Kidney (tissue), 14 donors: ENCODE results near the gene LDLRAD3. TPM values are rescaled to one million over a fixed set of nuclear protein-coding genes. Genes with fewer than 3 reads are reported as not detected.
A peak's percentile ranks its signal among the peaks of the same experiment; 100 is the strongest.

Experiments
- DNase-seq, 5 donors: peaks; one replicate each; pipeline ENCODE4 v3.0.0-alpha.2; 2013 to 2020
- FAIRE-seq: peaks from 2 replicates; lab custom pipeline; 2012; peaks lifted over from hg19 to GRCh38; lab: Jason Lieb, UNC
- H3K27ac ChIP-seq, 2 donors: one replicate each; pipeline ENCODE4 v1.7.0; 2013; ENCODE audit warnings: low read depth in 2 of 2, low read length in 2 of 2, inconsistent platforms in 1 of 2
- H3K27me3 ChIP-seq: one replicate; pipeline ENCODE4 v1.7.1; 2013; ENCODE audit warnings: low read length, inconsistent platforms; ENCODE audit not compliant: control insufficient read depth, insufficient read depth
- H3K36me3 ChIP-seq, 3 donors: one replicate each; pipeline versions ENCODE4 v1.7.0 to v1.7.1; 2013; ENCODE audit warnings: low read length in 3 of 3, control low read depth in 1 of 3, inconsistent platforms in 1 of 3; ENCODE audit not compliant: insufficient read depth in 3 of 3, control insufficient read depth in 2 of 3
- H3K4me1 ChIP-seq, 3 donors: one replicate each; pipeline versions ENCODE4 v1.7.0 to v1.7.1; 2013; ENCODE audit warnings: low read length in 3 of 3, inconsistent platforms in 1 of 3, low read depth in 1 of 3; ENCODE audit not compliant: control insufficient read depth in 2 of 3, insufficient read depth in 2 of 3
- H3K4me3 ChIP-seq, 3 donors: one replicate each; pipeline versions ENCODE4 v1.7.0 to v1.8.1; 2013; ENCODE audit warnings: low read length in 3 of 3, control low read depth in 1 of 3, inconsistent platforms in 1 of 3
- H3K9ac ChIP-seq, 3 donors: one replicate each; pipeline versions ENCODE4 v1.7.0 to v1.7.1; 2013; ENCODE audit warnings: low read length in 3 of 3, control low read depth in 1 of 3, inconsistent platforms in 1 of 3
- H3K9me3 ChIP-seq, 3 donors: one replicate each; pipeline versions ENCODE4 v1.7.0 to v1.7.1; 2013; ENCODE audit warnings: low read length in 3 of 3, control low read depth in 1 of 3, inconsistent platforms in 1 of 3; ENCODE audit not compliant: control insufficient read depth in 2 of 3, insufficient read depth in 1 of 3
- intact Hi-C: fragments of 100-400 bp; cut with DNase I; formaldehyde crosslinking; loops from one replicate; pipeline ENCODE4 v1.11.1; 2022
- polyA plus RNA-seq: library from polyadenylated mRNA; stranded (reverse); fragments of 350-450 nt; fragmentation: Illumina TruSeq; extraction: RNeasy Lipid Tissue Mini Kit (QIAGEN cat#74804); gene quantifications from one replicate; pipeline ENCODE4 v1.2.3, GENCODE V29; 2014; ENCODE audit warnings: low read depth, low replicate concordance; ENCODE audit not compliant: insufficient read depth
- total RNA-seq: library from RNA; stranded (reverse); fragmentation: NEBNext Ultra II Directional; extraction: Animal tissue kit (Norgen Biotek cat#: 25700); gene quantifications from one replicate; pipeline ENCODE4 v1.2.1, GENCODE V29; 2021
- TF ChIP-seq, protein P1 (sequence below): IDR thresholded peaks from 3 replicates; pipeline ENCODE4 v1.5.1; 2012; ENCODE audit warnings: mild to moderate bottlenecking, moderate library complexity, borderline replicate concordance; ENCODE audit not compliant: insufficient read depth; ENCODE audit errors: extremely low read depth
- donor health status: control.
- donor health status: control.
- donor health status: control.
- donor health status: control.
- donor health status: control.
- donor health status: DM: yes; HTN: yes; CAD: no.
- donor health status: Normal renal cell carcinoma (clear cell type).

LDLRAD3 gene
- total and polyA plus RNA-seq, 2 donors from 2014 or later = 1.2 to 14.2 TPM

DNA sequence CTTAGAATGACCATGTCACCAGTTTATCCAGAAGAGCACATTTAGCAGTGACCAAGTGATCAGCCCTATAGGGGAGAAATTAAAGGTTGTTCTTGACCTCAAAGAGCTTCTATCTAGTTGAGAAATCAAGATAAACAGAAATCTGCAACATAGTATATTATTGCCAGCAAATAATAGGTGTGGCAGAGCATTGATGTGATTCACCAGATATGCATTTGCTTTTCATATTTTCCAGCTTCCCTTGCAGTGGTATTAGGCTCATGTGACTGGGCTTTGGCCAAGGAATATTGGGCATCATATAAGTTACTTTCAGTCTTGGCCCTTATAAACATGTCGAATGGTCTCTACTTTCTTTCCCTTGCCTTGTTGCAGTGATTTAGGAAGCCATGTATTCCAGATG is 310.9 kb downstream of the LDLRAD3 start:
- intact Hi-C loops = no loop called here
- Histone ChIP-seq H3K4me3 (no peak overlapping the region), H3K27ac (no peak overlapping the region), H3K27me3 (no peaks in the 10 kb centered on the region), H3K4me1 (peaks cover 0 to 4% (median 0%) of the 10 kb centered on the region in 3 donors), H3K9me3 (peaks cover 0 to 5% (median 0%) of the 10 kb centered on the region in 3 donors), H3K36me3 (no peaks in the 10 kb centered on the region), H3K9ac (no peak overlapping the region)
- no peak for DNase-seq
- TF ChIP-seq, protein P1, sequence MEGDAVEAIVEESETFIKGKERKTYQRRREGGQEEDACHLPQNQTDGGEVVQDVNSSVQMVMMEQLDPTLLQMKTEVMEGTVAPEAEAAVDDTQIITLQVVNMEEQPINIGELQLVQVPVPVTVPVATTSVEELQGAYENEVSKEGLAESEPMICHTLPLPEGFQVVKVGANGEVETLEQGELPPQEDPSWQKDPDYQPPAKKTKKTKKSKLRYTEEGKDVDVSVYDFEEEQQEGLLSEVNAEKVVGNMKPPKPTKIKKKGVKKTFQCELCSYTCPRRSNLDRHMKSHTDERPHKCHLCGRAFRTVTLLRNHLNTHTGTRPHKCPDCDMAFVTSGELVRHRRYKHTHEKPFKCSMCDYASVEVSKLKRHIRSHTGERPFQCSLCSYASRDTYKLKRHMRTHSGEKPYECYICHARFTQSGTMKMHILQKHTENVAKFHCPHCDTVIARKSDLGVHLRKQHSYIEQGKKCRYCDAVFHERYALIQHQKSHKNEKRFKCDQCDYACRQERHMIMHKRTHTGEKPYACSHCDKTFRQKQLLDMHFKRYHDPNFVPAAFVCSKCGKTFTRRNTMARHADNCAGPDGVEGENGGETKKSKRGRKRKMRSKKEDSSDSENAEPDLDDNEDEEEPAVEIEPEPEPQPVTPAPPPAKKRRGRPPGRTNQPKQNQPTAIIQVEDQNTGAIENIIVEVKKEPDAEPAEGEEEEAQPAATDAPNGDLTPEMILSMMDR = no peak
- FAIRE-seq = no peak

DNA sequence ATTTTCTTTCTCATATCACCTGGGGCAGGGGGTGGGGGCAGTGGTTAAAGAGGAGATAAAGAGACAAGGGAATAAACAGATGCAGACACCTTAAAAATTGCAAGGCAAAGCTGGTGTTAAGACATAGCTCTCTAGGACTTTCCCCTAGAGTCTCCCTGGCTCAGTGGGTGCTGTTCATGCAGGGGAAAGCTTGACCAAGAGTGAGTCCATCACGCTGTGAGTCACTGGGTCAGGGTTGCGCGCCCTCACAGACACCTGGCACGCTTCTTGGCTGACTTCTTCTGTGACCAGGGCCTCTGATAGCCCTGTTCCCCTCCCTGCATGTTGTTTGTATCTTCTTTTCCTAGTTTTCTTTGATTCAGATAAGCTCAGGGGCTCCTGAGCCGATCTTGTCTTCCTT is 313.5 kb downstream of the LDLRAD3 start:
- Histone ChIP-seq H3K9ac (no peak overlapping the region), H3K27ac (no peak overlapping the region), H3K4me3 (no peak overlapping the region), H3K9me3 (peaks cover 0 to 5% (median 0%) of the 10 kb centered on the region in 3 donors), H3K27me3 (no peaks in the 10 kb centered on the region), H3K36me3 (no peaks in the 10 kb centered on the region), H3K4me1 (peaks cover 0 to 4% (median 0%) of the 10 kb centered on the region in 3 donors)
- no peak for DNase-seq
- FAIRE-seq = no peak
- TF ChIP-seq, protein P1 = no peak
- intact Hi-C loops = no loop called here

DNA sequence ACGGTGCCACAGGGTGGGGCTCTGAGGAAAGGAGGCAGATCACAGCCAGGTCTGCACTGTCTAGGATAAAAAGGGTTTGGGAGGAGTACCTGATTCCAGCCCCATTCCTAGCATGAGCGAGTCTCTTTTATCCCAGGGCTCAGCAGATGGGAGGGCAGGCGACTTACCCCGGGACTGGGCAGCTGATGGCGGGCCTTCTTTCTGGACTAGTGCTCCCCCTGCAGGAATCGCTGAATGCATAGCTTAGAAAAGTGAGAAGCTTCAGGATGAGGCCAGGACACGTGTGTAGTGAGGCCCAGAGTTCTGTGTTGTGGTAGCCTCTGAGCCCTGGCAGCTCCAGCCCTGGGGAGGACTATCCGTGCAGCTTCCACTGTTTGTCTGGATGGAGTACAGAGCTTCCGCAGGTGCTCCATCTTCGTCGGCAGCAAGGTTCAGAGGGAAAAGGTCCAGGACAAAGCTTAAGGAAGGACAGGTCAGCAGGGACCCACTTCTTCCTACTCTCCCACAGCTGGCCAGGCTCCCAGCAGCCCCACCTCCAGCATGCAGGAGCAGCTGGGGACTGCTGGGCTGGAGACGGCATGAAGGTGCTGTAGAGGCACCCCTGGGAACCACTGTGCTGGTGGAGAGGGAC is 315.0 kb downstream of the LDLRAD3 start:
- no peak for FAIRE-seq
- Histone ChIP-seq H3K27ac (no peak overlapping the region), H3K4me3 (no peak overlapping the region), H3K36me3 (no peaks in the 10 kb centered on the region), H3K9me3 (peaks cover 0 to 5% (median 0%) of the 10 kb centered on the region in 3 donors), H3K27me3 (no peaks in the 10 kb centered on the region), H3K9ac (no peak overlapping the region), H3K4me1 (peaks cover 0 to 4% (median 0%) of the 10 kb centered on the region in 3 donors)
- peak in 4 of 5 donors; percentile 77 to 83 (median 80) for DNase-seq
- intact Hi-C loops = no loop called here
- TF ChIP-seq, protein P1 = peak; percentile 65
